Measurements from ENCODE around the gene CRY1. TPM values are rescaled to one million over a fixed set of nuclear protein-coding genes. Genes with fewer than 3 reads are reported as not detected.
A peak's percentile ranks its signal among the peaks of the same experiment; 100 is the strongest.

CRY1 gene
- total and polyA plus RNA-seq, 9 of the 15 experiments (the other 6 are each of a cell fraction or from before 2014, with no cell fraction given): 8.7 to 33.3 (median 25.2) TPM

DNA sequence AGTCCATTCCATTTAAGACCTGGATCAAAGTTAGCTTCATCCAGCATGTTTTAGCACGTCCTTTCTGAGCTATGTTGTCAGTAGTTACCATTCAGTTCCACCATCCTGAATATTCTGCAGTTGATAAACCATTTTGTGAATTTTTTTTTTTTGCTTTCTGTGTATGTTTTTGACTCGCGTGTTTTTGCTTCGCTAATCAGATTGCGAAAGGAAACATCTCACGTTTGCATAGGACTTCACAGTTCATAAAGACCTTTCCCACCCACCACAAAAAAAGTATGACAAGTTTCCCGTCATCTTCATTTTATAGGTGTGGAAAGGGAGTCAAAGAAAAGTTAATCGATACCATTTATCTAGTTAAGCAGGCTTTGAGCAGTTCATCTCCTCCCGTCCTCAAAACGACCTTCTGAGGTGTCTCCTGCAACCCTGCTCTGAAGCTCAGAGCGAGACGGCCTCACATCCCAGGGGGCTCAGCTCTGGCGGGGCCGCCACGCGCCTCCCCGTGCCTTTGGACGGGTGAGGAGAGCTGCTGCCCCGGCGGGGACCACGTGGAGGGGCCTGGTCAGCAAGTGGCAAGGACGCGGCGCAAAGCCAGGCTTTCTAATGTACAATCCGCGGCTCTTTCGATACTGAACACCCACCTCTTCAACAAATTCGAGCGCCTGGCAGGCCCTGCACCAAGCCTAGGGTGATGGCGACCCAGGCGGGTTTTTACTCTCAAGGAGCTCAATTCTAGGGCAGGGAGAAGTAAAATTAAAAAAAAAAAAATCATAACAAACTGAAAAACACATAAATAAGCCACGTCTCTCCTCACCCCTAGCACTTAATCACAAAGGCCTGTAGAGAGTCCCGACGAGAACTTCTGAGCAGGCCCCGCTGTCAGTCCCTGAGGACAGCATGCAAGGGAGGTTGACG lies 138.6 kb downstream of the CRY1 start (continued):
- peak; percentile 19 for TF ChIP-seq RBBP5 (IDR thresholded peaks at IDR 0.05; ENCODE audit: borderline replicate concordance, insufficient read depth, low read length, poor library complexity, severe bottlenecking)
- TF ChIP-seq ZNF354B (CRISPR knock-in tag; IDR thresholded peaks at IDR 0.05): no peak
- TF ChIP-seq, protein P1, sequence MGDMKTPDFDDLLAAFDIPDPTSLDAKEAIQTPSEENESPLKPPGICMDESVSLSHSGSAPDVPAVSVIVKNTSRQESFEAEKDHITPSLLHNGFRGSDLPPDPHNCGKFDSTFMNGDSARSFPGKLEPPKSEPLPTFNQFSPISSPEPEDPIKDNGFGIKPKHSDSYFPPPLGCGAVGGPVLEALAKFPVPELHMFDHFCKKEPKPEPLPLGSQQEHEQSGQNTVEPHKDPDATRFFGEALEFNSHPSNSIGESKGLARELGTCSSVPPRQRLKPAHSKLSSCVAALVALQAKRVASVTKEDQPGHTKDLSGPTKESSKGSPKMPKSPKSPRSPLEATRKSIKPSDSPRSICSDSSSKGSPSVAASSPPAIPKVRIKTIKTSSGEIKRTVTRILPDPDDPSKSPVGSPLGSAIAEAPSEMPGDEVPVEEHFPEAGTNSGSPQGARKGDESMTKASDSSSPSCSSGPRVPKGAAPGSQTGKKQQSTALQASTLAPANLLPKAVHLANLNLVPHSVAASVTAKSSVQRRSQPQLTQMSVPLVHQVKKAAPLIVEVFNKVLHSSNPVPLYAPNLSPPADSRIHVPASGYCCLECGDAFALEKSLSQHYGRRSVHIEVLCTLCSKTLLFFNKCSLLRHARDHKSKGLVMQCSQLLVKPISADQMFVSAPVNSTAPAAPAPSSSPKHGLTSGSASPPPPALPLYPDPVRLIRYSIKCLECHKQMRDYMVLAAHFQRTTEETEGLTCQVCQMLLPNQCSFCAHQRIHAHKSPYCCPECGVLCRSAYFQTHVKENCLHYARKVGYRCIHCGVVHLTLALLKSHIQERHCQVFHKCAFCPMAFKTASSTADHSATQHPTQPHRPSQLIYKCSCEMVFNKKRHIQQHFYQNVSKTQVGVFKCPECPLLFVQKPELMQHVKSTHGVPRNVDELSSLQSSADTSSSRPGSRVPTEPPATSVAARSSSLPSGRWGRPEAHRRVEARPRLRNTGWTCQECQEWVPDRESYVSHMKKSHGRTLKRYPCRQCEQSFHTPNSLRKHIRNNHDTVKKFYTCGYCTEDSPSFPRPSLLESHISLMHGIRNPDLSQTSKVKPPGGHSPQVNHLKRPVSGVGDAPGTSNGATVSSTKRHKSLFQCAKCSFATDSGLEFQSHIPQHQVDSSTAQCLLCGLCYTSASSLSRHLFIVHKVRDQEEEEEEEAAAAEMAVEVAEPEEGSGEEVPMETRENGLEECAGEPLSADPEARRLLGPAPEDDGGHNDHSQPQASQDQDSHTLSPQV (IDR thresholded peaks at IDR 0.05): peak; percentile 91
- TF ChIP-seq ZNF232 (CRISPR knock-in tag; IDR thresholded peaks at IDR 0.05): 0 out of 2 replicates have a peak, but pooled peaks have one; percentile 47
- TF ChIP-seq ZNF444 (CRISPR knock-in tag; IDR thresholded peaks at IDR 0.05): no peak
- TF ChIP-seq, protein P2, sequence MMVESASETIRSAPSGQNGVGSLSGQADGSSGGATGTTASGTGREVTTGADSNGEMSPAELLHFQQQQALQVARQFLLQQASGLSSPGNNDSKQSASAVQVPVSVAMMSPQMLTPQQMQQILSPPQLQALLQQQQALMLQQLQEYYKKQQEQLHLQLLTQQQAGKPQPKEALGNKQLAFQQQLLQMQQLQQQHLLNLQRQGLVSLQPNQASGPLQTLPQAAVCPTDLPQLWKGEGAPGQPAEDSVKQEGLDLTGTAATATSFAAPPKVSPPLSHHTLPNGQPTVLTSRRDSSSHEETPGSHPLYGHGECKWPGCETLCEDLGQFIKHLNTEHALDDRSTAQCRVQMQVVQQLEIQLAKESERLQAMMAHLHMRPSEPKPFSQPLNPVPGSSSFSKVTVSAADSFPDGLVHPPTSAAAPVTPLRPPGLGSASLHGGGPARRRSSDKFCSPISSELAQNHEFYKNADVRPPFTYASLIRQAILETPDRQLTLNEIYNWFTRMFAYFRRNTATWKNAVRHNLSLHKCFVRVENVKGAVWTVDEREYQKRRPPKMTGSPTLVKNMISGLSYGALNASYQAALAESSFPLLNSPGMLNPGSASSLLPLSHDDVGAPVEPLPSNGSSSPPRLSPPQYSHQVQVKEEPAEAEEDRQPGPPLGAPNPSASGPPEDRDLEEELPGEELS (CRISPR knock-in tag; IDR thresholded peaks at IDR 0.05; ENCODE audit: borderline replicate concordance): peak; percentile 75; the same call in 1 of the 2 replicates
- peak; percentile 51; the same call in 1 of the 2 replicates for TF ChIP-seq MAFK (IDR thresholded peaks at IDR 0.05; ENCODE audit: low read length)
- TF ChIP-seq FOS (IDR thresholded peaks at IDR 0.05; ENCODE audit: extremely low read depth, insufficient read length): no peak
- TF ChIP-seq HOXB6 (CRISPR knock-in tag; IDR thresholded peaks at IDR 0.05; ENCODE audit: borderline replicate concordance): no peak
- TF ChIP-seq, protein P3, sequence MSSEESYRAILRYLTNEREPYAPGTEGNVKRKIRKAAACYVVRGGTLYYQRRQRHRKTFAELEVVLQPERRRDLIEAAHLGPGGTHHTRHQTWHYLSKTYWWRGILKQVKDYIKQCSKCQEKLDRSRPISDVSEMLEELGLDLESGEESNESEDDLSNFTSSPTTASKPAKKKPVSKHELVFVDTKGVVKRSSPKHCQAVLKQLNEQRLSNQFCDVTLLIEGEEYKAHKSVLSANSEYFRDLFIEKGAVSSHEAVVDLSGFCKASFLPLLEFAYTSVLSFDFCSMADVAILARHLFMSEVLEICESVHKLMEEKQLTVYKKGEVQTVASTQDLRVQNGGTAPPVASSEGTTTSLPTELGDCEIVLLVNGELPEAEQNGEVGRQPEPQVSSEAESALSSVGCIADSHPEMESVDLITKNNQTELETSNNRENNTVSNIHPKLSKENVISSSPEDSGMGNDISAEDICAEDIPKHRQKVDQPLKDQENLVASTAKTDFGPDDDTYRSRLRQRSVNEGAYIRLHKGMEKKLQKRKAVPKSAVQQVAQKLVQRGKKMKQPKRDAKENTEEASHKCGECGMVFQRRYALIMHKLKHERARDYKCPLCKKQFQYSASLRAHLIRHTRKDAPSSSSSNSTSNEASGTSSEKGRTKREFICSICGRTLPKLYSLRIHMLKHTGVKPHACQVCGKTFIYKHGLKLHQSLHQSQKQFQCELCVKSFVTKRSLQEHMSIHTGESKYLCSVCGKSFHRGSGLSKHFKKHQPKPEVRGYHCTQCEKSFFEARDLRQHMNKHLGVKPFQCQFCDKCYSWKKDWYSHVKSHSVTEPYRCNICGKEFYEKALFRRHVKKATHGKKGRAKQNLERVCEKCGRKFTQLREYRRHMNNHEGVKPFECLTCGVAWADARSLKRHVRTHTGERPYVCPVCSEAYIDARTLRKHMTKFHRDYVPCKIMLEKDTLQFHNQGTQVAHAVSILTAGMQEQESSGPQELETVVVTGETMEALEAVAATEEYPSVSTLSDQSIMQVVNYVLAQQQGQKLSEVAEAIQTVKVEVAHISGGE (CRISPR knock-in tag; IDR thresholded peaks at IDR 0.05): 0 out of 6 replicates have a peak, but pooled peaks of 1 of the 3 experiments have one; percentile 18
- TF ChIP-seq NFRKB (IDR thresholded peaks at IDR 0.05; ENCODE audit: low read depth): 0 out of 2 replicates have a peak, but pooled peaks have one; percentile 64
- TF ChIP-seq RFX1 (IDR thresholded peaks at IDR 0.05): peak; percentile 14; the same call in 1 of the 2 replicates
- TF ChIP-seq, protein P4, sequence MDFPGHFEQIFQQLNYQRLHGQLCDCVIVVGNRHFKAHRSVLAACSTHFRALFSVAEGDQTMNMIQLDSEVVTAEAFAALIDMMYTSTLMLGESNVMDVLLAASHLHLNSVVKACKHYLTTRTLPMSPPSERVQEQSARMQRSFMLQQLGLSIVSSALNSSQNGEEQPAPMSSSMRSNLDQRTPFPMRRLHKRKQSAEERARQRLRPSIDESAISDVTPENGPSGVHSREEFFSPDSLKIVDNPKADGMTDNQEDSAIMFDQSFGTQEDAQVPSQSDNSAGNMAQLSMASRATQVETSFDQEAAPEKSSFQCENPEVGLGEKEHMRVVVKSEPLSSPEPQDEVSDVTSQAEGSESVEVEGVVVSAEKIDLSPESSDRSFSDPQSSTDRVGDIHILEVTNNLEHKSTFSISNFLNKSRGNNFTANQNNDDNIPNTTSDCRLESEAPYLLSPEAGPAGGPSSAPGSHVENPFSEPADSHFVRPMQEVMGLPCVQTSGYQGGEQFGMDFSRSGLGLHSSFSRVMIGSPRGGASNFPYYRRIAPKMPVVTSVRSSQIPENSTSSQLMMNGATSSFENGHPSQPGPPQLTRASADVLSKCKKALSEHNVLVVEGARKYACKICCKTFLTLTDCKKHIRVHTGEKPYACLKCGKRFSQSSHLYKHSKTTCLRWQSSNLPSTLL (IDR thresholded peaks at IDR 0.05): no peak

Measured in K562 (cell line).